Measurements from ENCODE around the gene FBXO9. TPM values are rescaled to one million over a fixed set of nuclear protein-coding genes. Genes with fewer than 3 reads are reported as not detected.
"Not testable (repeated sequence)": the region's sequence is repeated elsewhere in the genome, so short reads cannot be mapped to it uniquely, and the experiment has no call there.

Gene FBXO9
- total RNA-seq, 4 donors from 2014 or later: 22.5 to 45.0 (median 28.3) TPM

DNA sequence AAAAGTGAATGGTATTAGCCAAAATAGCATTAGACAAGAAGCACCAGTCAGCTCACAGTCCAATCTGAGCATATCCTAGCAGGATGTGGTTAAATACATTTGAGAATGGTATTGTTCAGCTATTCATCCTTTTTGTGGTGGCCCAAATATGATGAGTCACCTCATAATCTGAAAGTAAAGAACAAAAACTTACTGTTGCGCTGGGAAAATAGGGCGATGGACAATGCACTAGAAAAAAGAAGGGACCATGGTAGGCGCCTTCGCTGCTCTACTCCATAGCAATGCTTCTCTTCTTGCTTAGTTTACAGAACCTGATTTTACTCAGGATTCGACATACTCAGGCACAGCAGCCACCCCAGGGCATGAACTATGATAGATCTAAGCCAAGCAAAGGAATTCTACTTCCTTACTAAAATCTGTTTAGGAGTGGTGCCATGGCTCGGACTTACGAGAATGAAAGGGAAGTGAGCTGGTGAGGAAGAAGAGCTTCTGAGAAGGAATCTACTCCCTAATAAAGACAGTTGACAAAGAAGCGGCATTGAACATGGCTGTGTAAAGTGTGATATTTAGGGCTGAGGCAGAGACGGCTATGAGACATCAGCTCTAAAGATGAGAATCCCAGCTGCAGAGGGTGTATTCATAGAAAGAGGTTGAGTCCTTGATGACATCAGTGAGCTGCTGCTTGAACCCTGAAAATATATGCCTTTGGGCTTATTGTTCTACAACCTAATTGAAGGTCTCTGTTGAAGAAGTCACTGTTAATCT lies 16.6 kb upstream of the FBXO9 start:
- no peak overlapping the region for H3K4me3 ChIP-seq (ENCODE audit: low read depth, poor library complexity, severe bottlenecking)
- TF ChIP-seq, protein P1, sequence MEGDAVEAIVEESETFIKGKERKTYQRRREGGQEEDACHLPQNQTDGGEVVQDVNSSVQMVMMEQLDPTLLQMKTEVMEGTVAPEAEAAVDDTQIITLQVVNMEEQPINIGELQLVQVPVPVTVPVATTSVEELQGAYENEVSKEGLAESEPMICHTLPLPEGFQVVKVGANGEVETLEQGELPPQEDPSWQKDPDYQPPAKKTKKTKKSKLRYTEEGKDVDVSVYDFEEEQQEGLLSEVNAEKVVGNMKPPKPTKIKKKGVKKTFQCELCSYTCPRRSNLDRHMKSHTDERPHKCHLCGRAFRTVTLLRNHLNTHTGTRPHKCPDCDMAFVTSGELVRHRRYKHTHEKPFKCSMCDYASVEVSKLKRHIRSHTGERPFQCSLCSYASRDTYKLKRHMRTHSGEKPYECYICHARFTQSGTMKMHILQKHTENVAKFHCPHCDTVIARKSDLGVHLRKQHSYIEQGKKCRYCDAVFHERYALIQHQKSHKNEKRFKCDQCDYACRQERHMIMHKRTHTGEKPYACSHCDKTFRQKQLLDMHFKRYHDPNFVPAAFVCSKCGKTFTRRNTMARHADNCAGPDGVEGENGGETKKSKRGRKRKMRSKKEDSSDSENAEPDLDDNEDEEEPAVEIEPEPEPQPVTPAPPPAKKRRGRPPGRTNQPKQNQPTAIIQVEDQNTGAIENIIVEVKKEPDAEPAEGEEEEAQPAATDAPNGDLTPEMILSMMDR (IDR thresholded peaks at IDR 0.05): no peak
- no peak for TF ChIP-seq POLR2A (IDR thresholded peaks at IDR 0.05)
- no peak for DNase-seq (ENCODE audit: low spot score in 2 of 2)
- WGBS, 2 donors: 68 to 70% methylated on average over 9 of the region's 9 CpGs
- intact Hi-C loops (cut with DNase I; ENCODE audit: low total_unique reads): no loop called here

DNA sequence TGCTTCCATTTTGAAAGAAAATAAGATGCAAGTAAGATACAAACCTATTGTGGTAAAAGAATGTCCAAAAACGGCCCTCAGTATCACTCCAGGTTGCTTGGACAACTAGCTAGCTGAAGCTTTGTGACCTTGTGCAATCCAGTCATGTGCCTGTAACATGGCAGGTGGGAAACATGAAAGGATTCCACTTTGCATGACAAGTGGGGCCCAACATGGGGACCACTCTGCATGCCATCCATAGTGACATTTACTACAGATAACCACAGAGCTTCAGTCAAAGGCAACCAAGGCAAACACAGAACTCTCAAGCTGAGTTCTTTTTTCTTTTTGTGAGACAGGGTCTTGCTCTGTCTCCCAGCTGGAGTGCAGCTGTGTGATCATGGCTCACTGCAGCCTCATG lies 15.8 kb upstream of the FBXO9 start:
- intact Hi-C loops (cut with DNase I; ENCODE audit: low total_unique reads): no loop called here

DNA sequence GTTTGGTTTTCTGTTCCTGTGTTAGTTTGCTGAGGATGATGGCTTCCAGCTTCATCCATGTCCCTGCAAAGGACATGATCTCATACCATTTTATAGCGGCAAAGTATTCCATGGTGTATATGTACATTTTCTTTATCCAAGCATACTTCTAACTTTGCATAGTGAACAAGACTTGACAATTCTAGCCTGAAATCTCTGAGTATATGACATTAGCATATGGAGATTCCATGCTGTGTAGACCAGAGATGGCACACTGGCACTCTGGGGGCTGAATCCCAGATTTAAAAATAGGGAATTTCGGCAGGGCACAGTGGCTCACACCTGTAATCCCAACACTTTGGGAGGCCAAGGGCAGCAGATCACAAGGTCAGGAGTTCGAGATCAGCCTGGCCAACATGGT lies 13.1 kb upstream of the FBXO9 start:
- DNase-seq (ENCODE audit: low spot score in 2 of 2); H3K4me3 ChIP-seq (ENCODE audit: low read depth, poor library complexity, severe bottlenecking); intact Hi-C loops (cut with DNase I; ENCODE audit: low total_unique reads): not testable (repeated sequence)
- WGBS, 2 donors: 96 to 99% methylated on average over 3 of the region's 3 CpGs

More for the DNA sequence above, 15.8 kb upstream of the FBXO9 start:
- H3K4me3 ChIP-seq (ENCODE audit: low read depth, poor library complexity, severe bottlenecking): no peak overlapping the region
- 77 to 86% methylated on average over 1 of the region's 1 CpG for WGBS, 2 donors
- DNase-seq (ENCODE audit: low spot score in 2 of 2): no peak
- TF ChIP-seq POLR2A (IDR thresholded peaks at IDR 0.05): no peak
- TF ChIP-seq, protein P1 (IDR thresholded peaks at IDR 0.05): no peak

DNA sequence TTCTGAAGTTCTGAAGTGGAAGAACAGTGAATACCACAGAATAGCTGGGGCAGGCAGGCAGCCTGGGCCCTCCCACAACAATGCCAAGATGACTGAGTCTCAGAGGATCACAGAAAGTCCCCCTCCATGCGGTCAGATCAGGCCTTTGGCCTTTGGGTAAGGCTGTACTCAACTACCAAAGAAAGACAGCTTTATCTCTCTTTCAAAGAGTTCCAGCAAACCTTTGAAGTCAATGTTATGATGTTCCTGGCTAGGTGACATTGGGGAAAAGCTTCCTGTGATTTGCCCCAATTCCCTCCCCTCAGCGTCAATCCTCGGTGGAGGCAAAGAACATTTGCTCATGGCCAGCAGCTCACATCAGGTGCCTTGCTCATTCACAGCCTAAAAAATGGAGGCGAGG lies 10.7 kb upstream of the FBXO9 start:
- TF ChIP-seq, protein P1 (IDR thresholded peaks at IDR 0.05): no peak
- TF ChIP-seq POLR2A (IDR thresholded peaks at IDR 0.05): no peak
- WGBS, 2 donors: 81 to 86% methylated on average over 4 of the region's 4 CpGs
- intact Hi-C loops (cut with DNase I; ENCODE audit: low total_unique reads): no loop called here
- no peak overlapping the region for H3K4me3 ChIP-seq (ENCODE audit: low read depth, poor library complexity, severe bottlenecking)
- DNase-seq (ENCODE audit: low spot score in 2 of 2): no peak

DNA sequence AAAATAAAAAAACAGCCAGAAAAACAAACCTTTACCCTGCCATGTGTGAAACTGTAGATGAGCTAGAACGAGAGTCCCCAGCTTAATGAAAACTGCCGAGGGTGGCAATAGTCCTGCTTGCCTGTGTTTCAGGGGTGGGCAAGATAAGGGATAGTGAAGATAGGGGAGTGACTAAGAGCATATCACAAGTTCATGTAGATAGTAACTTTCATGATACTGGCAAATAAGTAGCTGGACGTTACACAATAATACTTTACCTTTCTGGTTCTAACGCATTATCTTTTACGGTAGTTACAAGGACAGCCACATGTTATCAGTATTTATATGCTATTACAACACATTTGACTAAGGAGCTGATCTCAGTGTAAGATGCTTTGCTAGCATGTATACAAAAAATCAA lies 9.3 kb upstream of the FBXO9 start:
- intact Hi-C loops (cut with DNase I; ENCODE audit: low total_unique reads): no loop called here
- no peak overlapping the region for H3K4me3 ChIP-seq (ENCODE audit: low read depth, poor library complexity, severe bottlenecking)
- TF ChIP-seq, protein P1 (IDR thresholded peaks at IDR 0.05): no peak
- TF ChIP-seq POLR2A (IDR thresholded peaks at IDR 0.05): no peak

DNA sequence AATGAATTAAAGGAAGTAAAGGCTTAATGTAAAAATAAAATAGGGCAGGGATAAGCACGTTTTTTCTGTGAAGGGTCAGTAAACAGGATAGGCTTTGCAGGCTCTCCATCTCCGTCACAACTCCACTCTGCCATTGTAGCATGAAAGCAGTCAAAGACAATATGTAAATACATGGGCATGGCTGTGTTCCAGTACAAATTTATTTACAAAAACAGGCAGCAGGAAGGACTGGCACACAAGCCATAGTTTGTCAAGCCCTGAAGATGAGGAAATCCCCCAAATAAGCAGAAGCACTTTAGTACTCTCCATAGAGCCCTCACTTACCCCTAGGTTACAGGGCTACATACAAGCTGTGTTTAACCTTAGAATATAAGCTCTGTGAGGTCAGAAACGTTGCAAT lies 8.9 kb upstream of the FBXO9 start:
- no peak for DNase-seq (ENCODE audit: low spot score in 2 of 2)
- intact Hi-C loops (cut with DNase I; ENCODE audit: low total_unique reads): no loop called here
- WGBS, 2 donors: 57 to 62% methylated on average over 3 of the region's 3 CpGs
- no peak overlapping the region for H3K4me3 ChIP-seq (ENCODE audit: low read depth, poor library complexity, severe bottlenecking)
- TF ChIP-seq POLR2A (IDR thresholded peaks at IDR 0.05): no peak
- TF ChIP-seq, protein P1 (IDR thresholded peaks at IDR 0.05): no peak

More for the DNA sequence above, 9.3 kb upstream of the FBXO9 start:
- no peak for DNase-seq (ENCODE audit: low spot score in 2 of 2)
- WGBS, 2 donors: 79 to 88% methylated on average over 5 of the region's 5 CpGs
